Hepatocyte (in vitro differentiated cells): ENCODE results near the gene FAM20C.

Source experiments
- EZH2 ChIP-seq: fragments of 200-600 bp; sonication (generic); IDR thresholded peaks from 2 replicates; pipeline ENCODE4 v1.6.1; 2016; ENCODE audit warnings: antibody characterized with exemption, mild to moderate bottlenecking, borderline replicate concordance
- EZH2phosphoT487 ChIP-seq: fragments of 200-600 bp; sonication (generic); IDR thresholded peaks from one replicate; pipeline ENCODE4 v1.6.1; 2018; ENCODE audit warnings: antibody characterized with exemption, mild to moderate bottlenecking, low read depth, moderate library complexity; ENCODE audit not compliant: unreplicated experiment, severe bottlenecking
- TF ChIP-seq, protein P1 (sequence below): fragments of 200-600 bp; sonication (generic); IDR thresholded peaks from 2 replicates; pipeline ENCODE4 v1.5.1; 2016; ENCODE audit warnings: antibody characterized with exemption, mild to moderate bottlenecking; ENCODE audit not compliant: poor library complexity

DNA sequence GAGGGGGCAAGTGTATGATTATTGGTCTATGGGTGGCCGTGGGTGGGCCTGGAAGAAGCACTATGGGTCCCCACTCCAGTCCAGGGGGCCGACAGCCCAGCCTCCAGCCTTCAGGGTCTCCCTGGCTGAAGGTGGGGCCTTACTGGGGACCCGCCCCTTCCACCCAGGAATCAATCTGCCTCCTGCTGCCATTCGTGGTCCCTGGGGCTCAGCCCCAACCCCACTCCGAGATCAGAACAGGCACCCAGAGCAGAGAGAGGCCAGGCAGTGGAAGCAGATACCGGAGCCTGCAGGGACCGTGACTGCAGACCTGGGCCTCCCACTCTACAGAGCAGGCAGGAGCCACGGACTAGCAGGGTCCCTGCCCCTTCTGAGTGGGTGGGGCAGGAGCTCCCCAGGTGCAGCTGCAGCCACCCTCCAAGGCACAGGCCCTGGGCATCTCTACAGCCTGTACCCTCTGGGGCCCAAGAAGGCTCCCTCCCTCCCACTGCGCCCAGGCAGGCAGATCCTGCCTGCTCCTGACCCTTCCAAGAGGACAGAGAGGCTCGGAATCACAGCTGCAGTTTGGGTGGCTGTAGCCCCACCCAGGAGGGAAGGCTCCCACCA, 84.0 kb downstream of the FAM20C start:
- TF ChIP-seq, protein P1, sequence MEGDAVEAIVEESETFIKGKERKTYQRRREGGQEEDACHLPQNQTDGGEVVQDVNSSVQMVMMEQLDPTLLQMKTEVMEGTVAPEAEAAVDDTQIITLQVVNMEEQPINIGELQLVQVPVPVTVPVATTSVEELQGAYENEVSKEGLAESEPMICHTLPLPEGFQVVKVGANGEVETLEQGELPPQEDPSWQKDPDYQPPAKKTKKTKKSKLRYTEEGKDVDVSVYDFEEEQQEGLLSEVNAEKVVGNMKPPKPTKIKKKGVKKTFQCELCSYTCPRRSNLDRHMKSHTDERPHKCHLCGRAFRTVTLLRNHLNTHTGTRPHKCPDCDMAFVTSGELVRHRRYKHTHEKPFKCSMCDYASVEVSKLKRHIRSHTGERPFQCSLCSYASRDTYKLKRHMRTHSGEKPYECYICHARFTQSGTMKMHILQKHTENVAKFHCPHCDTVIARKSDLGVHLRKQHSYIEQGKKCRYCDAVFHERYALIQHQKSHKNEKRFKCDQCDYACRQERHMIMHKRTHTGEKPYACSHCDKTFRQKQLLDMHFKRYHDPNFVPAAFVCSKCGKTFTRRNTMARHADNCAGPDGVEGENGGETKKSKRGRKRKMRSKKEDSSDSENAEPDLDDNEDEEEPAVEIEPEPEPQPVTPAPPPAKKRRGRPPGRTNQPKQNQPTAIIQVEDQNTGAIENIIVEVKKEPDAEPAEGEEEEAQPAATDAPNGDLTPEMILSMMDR = no peak
- TF ChIP-seq EZH2phosphoT487 (no peak), EZH2 (no peak)
